Measurements from ENCODE around the gene TWF2.
"Not testable (repeated sequence)": the region's sequence is repeated elsewhere in the genome, so short reads cannot be mapped to it uniquely, and the experiment has no call there.

GRCh38 chr3:52272172-52272571 is 33.2 kb upstream of the TWF2 start:
- TF ChIP-seq POLR2A, CTCF (IDR thresholded peaks at IDR 0.05): not testable (repeated sequence)

Data from esophagus squamous epithelium (tissue), 4 donors.